ENCODE results near the gene ASB2. TPM values are rescaled to one million over a fixed set of nuclear protein-coding genes. Genes with fewer than 3 reads are reported as not detected.

Gene ASB2
- total and polyA plus RNA-seq, 5 donors from 2014 or later: 0.96 to 5.7 (median 4.7) TPM

- Histone ChIP-seq H3K4me3 (ENCODE audit: low read depth, low read length) (peak overlapping the region; percentile 74), H3K27ac (ENCODE audit: insufficient read depth, low read length, poor library complexity, severe bottlenecking) (peak overlapping the region; percentile 88), H3K4me1 (ENCODE audit: control insufficient read depth, insufficient read depth, low read length, poor library complexity, severe bottlenecking) (peaks cover 96% of the 10 kb centered on the region), H3K27me3 (ENCODE audit: control insufficient read depth, insufficient read depth, low read length) (no peaks in the 10 kb centered on the region), H3K36me3 (ENCODE audit: control insufficient read depth, insufficient read depth, low read length) (no peaks in the 10 kb centered on the region), H3K9me3 (ENCODE audit: control insufficient read depth in 2 of 2, low read length in 2 of 2) (no peaks in the 10 kb centered on the region)
- ATAC-seq (ENCODE audit: low read depth in 2 of 2) (no peak), DNase-seq (no peak)
- H3K27ac Mint-ChIP-seq: peak overlapping the region; percentile 97 to 99 (median 99)
- H3K9me3 Mint-ChIP-seq: peaks cover 0 to 1% (median 0%) of the 10 kb centered on the region in 7 donors
- H3K4me1 Mint-ChIP-seq: peaks cover 24 to 96% (median 73%) of the 10 kb centered on the region in 4 donors
- H3K36me3 Mint-ChIP-seq: no peaks in the 10 kb centered on the region
- H3K4me3 Mint-ChIP-seq: peak overlapping the region; percentile 80 to 89 (median 85)
- peaks cover 4% of the 10 kb centered on the region for H3K27me3 Mint-ChIP-seq
These were observed 17.7 kb downstream of the ASB2 start for GRCh38 chr14:93958567-93959238.

- Mint-ChIP-seq H3K9me3 (peaks cover 0 to 1% (median 0%) of the 10 kb centered on the region in 7 donors), H3K27ac (peak overlapping the region in 2 of 3 donors; percentile 87 to 89), H3K4me1 (peaks cover 18 to 96% (median 69%) of the 10 kb centered on the region in 4 donors), H3K27me3 (peaks cover 4% of the 10 kb centered on the region), H3K4me3 (peak overlapping the region in 3 of 4 donors; percentile 49 to 82 (median 81)), H3K36me3 (no peaks in the 10 kb centered on the region)
- ATAC-seq (ENCODE audit: low read depth in 2 of 2) (no peak), DNase-seq (no peak)
- Histone ChIP-seq H3K27ac (ENCODE audit: insufficient read depth, low read length, poor library complexity, severe bottlenecking) (peak overlapping the region; percentile 88), H3K27me3 (ENCODE audit: control insufficient read depth, insufficient read depth, low read length) (no peaks in the 10 kb centered on the region), H3K4me1 (ENCODE audit: control insufficient read depth, insufficient read depth, low read length, poor library complexity, severe bottlenecking) (peaks cover 95% of the 10 kb centered on the region), H3K9me3 (ENCODE audit: control insufficient read depth in 2 of 2, low read length in 2 of 2) (no peaks in the 10 kb centered on the region), H3K36me3 (ENCODE audit: control insufficient read depth, insufficient read depth, low read length) (no peaks in the 10 kb centered on the region), H3K4me3 (ENCODE audit: low read depth, low read length) (peak overlapping the region; percentile 19)
These were observed 18.4 kb downstream of the ASB2 start for GRCh38 chr14:93957751-93958566.

GRCh38 chr14:93957333-93957710, 19.0 kb downstream of the ASB2 start:
- Histone ChIP-seq H3K27ac (ENCODE audit: insufficient read depth, low read length, poor library complexity, severe bottlenecking) (peak overlapping the region; percentile 34), H3K9me3 (ENCODE audit: control insufficient read depth in 2 of 2, low read length in 2 of 2) (no peaks in the 10 kb centered on the region), H3K4me1 (ENCODE audit: control insufficient read depth, insufficient read depth, low read length, poor library complexity, severe bottlenecking) (peaks cover 94% of the 10 kb centered on the region), H3K27me3 (ENCODE audit: control insufficient read depth, insufficient read depth, low read length) (no peaks in the 10 kb centered on the region), H3K4me3 (ENCODE audit: low read depth, low read length) (no peak overlapping the region), H3K36me3 (ENCODE audit: control insufficient read depth, insufficient read depth, low read length) (no peaks in the 10 kb centered on the region)
- DNase-seq (no peak), ATAC-seq (ENCODE audit: low read depth in 2 of 2) (no peak)
- H3K27me3 Mint-ChIP-seq: peaks cover 4% of the 10 kb centered on the region
- H3K27ac Mint-ChIP-seq: peak overlapping the region; percentile 52 to 89 (median 76)
- peaks cover 18 to 95% (median 66%) of the 10 kb centered on the region in 4 donors for H3K4me1 Mint-ChIP-seq
- H3K9me3 Mint-ChIP-seq: peaks cover 0 to 1% (median 0%) of the 10 kb centered on the region in 7 donors
- H3K4me3 Mint-ChIP-seq: peak overlapping the region; percentile 55 to 95 (median 82)
- no peaks in the 10 kb centered on the region for H3K36me3 Mint-ChIP-seq

GRCh38 chr14:93956514-93957332, 19.6 kb downstream of the ASB2 start:
- Histone ChIP-seq H3K9me3 (ENCODE audit: control insufficient read depth in 2 of 2, low read length in 2 of 2) (no peaks in the 10 kb centered on the region), H3K4me1 (ENCODE audit: control insufficient read depth, insufficient read depth, low read length, poor library complexity, severe bottlenecking) (peaks cover 88% of the 10 kb centered on the region), H3K27me3 (ENCODE audit: control insufficient read depth, insufficient read depth, low read length) (no peaks in the 10 kb centered on the region), H3K4me3 (ENCODE audit: low read depth, low read length) (peak overlapping the region; percentile 77), H3K36me3 (ENCODE audit: control insufficient read depth, insufficient read depth, low read length) (no peaks in the 10 kb centered on the region), H3K27ac (ENCODE audit: insufficient read depth, low read length, poor library complexity, severe bottlenecking) (peak overlapping the region; percentile 79)
- H3K27ac Mint-ChIP-seq: peak overlapping the region; percentile 52 to 89 (median 76)
- peaks cover 17 to 95% (median 64%) of the 10 kb centered on the region in 4 donors for H3K4me1 Mint-ChIP-seq
- H3K4me3 Mint-ChIP-seq: peak overlapping the region; percentile 55 to 95 (median 82)
- H3K36me3 Mint-ChIP-seq: no peaks in the 10 kb centered on the region
- peaks cover 4% of the 10 kb centered on the region for H3K27me3 Mint-ChIP-seq
- ATAC-seq (ENCODE audit: low read depth in 2 of 2) (no peak), DNase-seq (peak in 1 of 3 donors; percentile 54)
- H3K9me3 Mint-ChIP-seq: peaks cover 0 to 1% (median 0%) of the 10 kb centered on the region in 7 donors

- H3K4me3 ChIP-seq (ENCODE audit: low read depth, low read length): peak overlapping the region; percentile 77
- H3K27ac ChIP-seq (ENCODE audit: insufficient read depth, low read length, poor library complexity, severe bottlenecking): peak overlapping the region; percentile 79
- H3K27ac Mint-ChIP-seq: peak overlapping the region; percentile 69 to 95 (median 94)
- DNase-seq: no peak
- H3K27me3 Mint-ChIP-seq: peaks cover 4% of the 10 kb centered on the region
- no peak for ATAC-seq (ENCODE audit: low read depth in 2 of 2)
- H3K36me3 Mint-ChIP-seq: no peaks in the 10 kb centered on the region
- peaks cover 13 to 87% (median 58%) of the 10 kb centered on the region in 4 donors for H3K4me1 Mint-ChIP-seq
- H3K9me3 ChIP-seq (ENCODE audit: control insufficient read depth in 2 of 2, low read length in 2 of 2): no peaks in the 10 kb centered on the region
- no peaks in the 10 kb centered on the region for H3K9me3 Mint-ChIP-seq
- H3K36me3 ChIP-seq (ENCODE audit: control insufficient read depth, insufficient read depth, low read length): peaks cover 2% of the 10 kb centered on the region
- H3K4me3 Mint-ChIP-seq: peak overlapping the region; percentile 78 to 92 (median 82)
- peaks cover 80% of the 10 kb centered on the region for H3K4me1 ChIP-seq (ENCODE audit: control insufficient read depth, insufficient read depth, low read length, poor library complexity, severe bottlenecking)
- no peaks in the 10 kb centered on the region for H3K27me3 ChIP-seq (ENCODE audit: control insufficient read depth, insufficient read depth, low read length)
These were observed 20.4 kb downstream of the ASB2 start for GRCh38 chr14:93955850-93956481.

GRCh38 chr14:93954900-93955849, 21.2 kb downstream of the ASB2 start:
- Histone ChIP-seq H3K9me3 (ENCODE audit: control insufficient read depth in 2 of 2, low read length in 2 of 2) (no peaks in the 10 kb centered on the region), H3K4me1 (ENCODE audit: control insufficient read depth, insufficient read depth, low read length, poor library complexity, severe bottlenecking) (peaks cover 72% of the 10 kb centered on the region), H3K36me3 (ENCODE audit: control insufficient read depth, insufficient read depth, low read length) (peaks cover 7% of the 10 kb centered on the region), H3K27ac (ENCODE audit: insufficient read depth, low read length, poor library complexity, severe bottlenecking) (peak overlapping the region; percentile 79), H3K4me3 (ENCODE audit: low read depth, low read length) (peak overlapping the region; percentile 77), H3K27me3 (ENCODE audit: control insufficient read depth, insufficient read depth, low read length) (no peaks in the 10 kb centered on the region)
- peaks cover 13 to 81% (median 52%) of the 10 kb centered on the region in 4 donors for H3K4me1 Mint-ChIP-seq
- peak; percentile 36 to 85 (median 57) for DNase-seq
- H3K36me3 Mint-ChIP-seq: no peaks in the 10 kb centered on the region
- peak; percentile 50 to 53 for ATAC-seq (ENCODE audit: low read depth in 2 of 2)
- peaks cover 4% of the 10 kb centered on the region for H3K27me3 Mint-ChIP-seq
- H3K27ac Mint-ChIP-seq: peak overlapping the region; percentile 94 to 95 (median 95)
- no peaks in the 10 kb centered on the region for H3K9me3 Mint-ChIP-seq
- peak overlapping the region; percentile 78 to 92 (median 82) for H3K4me3 Mint-ChIP-seq
